Occipital lobe (tissue), 2 donors: ENCODE data around the gene SH3TC2. TPM values are rescaled to one million over a fixed set of nuclear protein-coding genes. Genes with fewer than 3 reads are reported as not detected.

ENCODE experiments used
- small RNA-seq: library from RNA; depleted of rRNA; stranded (forward); fragments of <200 nt; gene quantifications from one replicate; pipeline ENCODE3, GENCODE V24; 2014
- total RNA-seq: library from RNA; depleted of rRNA; stranded (reverse); fragments of >200 nt; gene quantifications from one replicate; pipeline ENCODE4 v1.2.3, GENCODE V29; 2014

Gene SH3TC2
- total RNA-seq, 1 donor from 2014 or later = 1.6 TPM

Small RNA genes within 50 kb of the gene (small RNA-seq; reads per million reads assigned to genes)
- gene MIR584 (4.0 reads per million, percentile 89 among the genes with 10 or more reads in this experiment), gene RNU6-732P (not detected)

Other genes starting within 250 kb of the SH3TC2 start
- 1.6 TPM for gene ADRB2, start 236.5 kb downstream of the SH3TC2 start, total RNA-seq
- gene ABLIM3, start 78.4 kb upstream of the SH3TC2 start, total RNA-seq = 5.8 TPM
- 3.7 TPM for gene AFAP1L1, start 208.8 kb upstream of the SH3TC2 start, total RNA-seq